GM12865 (cell line): ENCODE data around the gene ZSCAN10.

Experiments
- DNase-seq: peaks from one replicate; pipeline ENCODE4 v3.0.0; 2010; ENCODE audit warnings: low read depth
- H3K4me3 ChIP-seq: 2 replicates; pipeline ENCODE4 v1.5.1; 2011; ENCODE audit warnings: mild to moderate bottlenecking, low read depth, low read length, control low read depth
- CTCF ChIP-seq: IDR thresholded peaks from 2 replicates; pipeline ENCODE4 v1.5.1; 2011; ENCODE audit warnings: low read length, control low read depth, low read depth, inconsistent platforms; ENCODE audit not compliant: insufficient read depth; ENCODE audit errors: missing control alignments

Gene ZSCAN10

GRCh38 chr16:3101018-3101840, 2.1 kb upstream of the ZSCAN10 start:
- DNase-seq = peak; percentile 53
- H3K4me3 ChIP-seq = no peak overlapping the region
- TF ChIP-seq CTCF = peak; percentile 60

GRCh38 chr16:3099732-3100499, 822 bp upstream of the ZSCAN10 start:
- H3K4me3 ChIP-seq = peak overlapping the region; percentile 28
- no peak for TF ChIP-seq CTCF
- peak; percentile 96 for DNase-seq

GRCh38 chr16:3099395-3099731, 269 bp upstream of the ZSCAN10 start:
- no peak for DNase-seq
- no peak overlapping the region for H3K4me3 ChIP-seq
- TF ChIP-seq CTCF = no peak

- H3K4me3 ChIP-seq = no peak overlapping the region
- no peak for DNase-seq
- no peak for TF ChIP-seq CTCF
These were observed 1.8 kb downstream of the ZSCAN10 start for GRCh38 chr16:3097266-3097665.

GRCh38 chr16:3096362-3096761, 2.7 kb downstream of the ZSCAN10 start:
- H3K4me3 ChIP-seq = no peak overlapping the region
- no peak for DNase-seq
- no peak for TF ChIP-seq CTCF

GRCh38 chr16:3095869-3096268, 3.2 kb downstream of the ZSCAN10 start:
- TF ChIP-seq CTCF = peak; percentile 42
- peak; percentile 88 for DNase-seq
- H3K4me3 ChIP-seq = no peak overlapping the region
